ENCODE measurements around the gene APBB3. TPM values are rescaled to one million over a fixed set of nuclear protein-coding genes. Genes with fewer than 3 reads are reported as not detected.
"Not testable (repeated sequence)": the region's sequence is repeated elsewhere in the genome, so short reads cannot be mapped to it uniquely, and the experiment has no call there.

Gene APBB3
- total RNA-seq, 1 donor from 2014 or later: 15.1 TPM

- H3K27ac Mint-ChIP-seq: no peak overlapping the region
- H3K4me1 Mint-ChIP-seq (ENCODE audit: low read depth): no peaks in the 10 kb centered on the region
- no peak for DNase-seq (ENCODE audit: low spot score)
- H3K27me3 Mint-ChIP-seq (ENCODE audit: low read depth): peaks cover under 1% of the 10 kb centered on the region
- H3K36me3 Mint-ChIP-seq (ENCODE audit: low read depth): no peaks in the 10 kb centered on the region
- intact Hi-C loops (cut with micrococcal nuclease): no loop called here
- H3K4me3 Mint-ChIP-seq (ENCODE audit: low read depth): no peak overlapping the region
- no peaks in the 10 kb centered on the region for H3K9me3 Mint-ChIP-seq
Observed at GRCh38 chr5:140594169-140594568, 29.8 kb upstream of the APBB3 start.

GRCh38 chr5:140593070-140593469, 28.7 kb upstream of the APBB3 start:
- H3K4me3 Mint-ChIP-seq (ENCODE audit: low read depth); intact Hi-C loops (cut with micrococcal nuclease); DNase-seq (ENCODE audit: low spot score); H3K27me3 Mint-ChIP-seq (ENCODE audit: low read depth); H3K4me1 Mint-ChIP-seq (ENCODE audit: low read depth); H3K9me3 Mint-ChIP-seq; H3K36me3 Mint-ChIP-seq (ENCODE audit: low read depth); H3K27ac Mint-ChIP-seq: not testable (repeated sequence)

DNA sequence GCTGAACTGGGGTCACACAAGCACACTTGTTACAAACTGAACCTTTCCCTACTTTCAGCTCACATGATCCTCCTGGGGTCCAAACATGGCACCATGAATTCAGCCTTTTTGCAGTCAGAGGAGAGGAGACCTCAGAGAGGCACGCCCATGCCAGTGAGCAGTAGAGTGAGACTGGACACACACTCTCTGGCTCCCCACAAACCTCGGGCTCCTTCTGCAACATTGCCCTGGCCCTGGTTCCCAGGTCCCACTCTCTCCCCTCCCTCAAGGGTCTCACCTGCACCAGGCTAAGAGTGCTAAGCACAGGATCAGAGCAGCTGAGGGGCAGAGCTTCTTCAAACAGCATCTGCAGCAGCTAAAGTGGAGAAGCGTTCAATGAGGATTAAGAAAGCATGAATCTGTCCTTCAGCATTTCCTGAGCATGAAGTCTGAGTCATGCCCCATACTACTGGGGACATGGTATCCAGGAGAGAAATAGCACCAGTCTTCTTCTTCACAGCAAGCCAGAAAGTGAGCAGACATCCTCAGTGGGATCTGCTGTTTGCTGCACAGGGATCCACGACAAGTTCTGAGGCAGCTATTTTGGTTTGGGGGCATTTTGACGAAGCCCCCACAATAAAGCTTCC, 27.5 kb upstream of the APBB3 start:
- Mint-ChIP-seq H3K9me3 (no peaks in the 10 kb centered on the region), H3K4me3 (ENCODE audit: low read depth) (no peak overlapping the region), H3K4me1 (ENCODE audit: low read depth) (no peaks in the 10 kb centered on the region), H3K27ac (no peak overlapping the region), H3K27me3 (ENCODE audit: low read depth) (peaks cover 5% of the 10 kb centered on the region), H3K36me3 (ENCODE audit: low read depth) (no peaks in the 10 kb centered on the region)
- intact Hi-C loops (cut with micrococcal nuclease): no loop called here
- no peak for DNase-seq (ENCODE audit: low spot score)

- Mint-ChIP-seq H3K9me3 (no peaks in the 10 kb centered on the region), H3K27me3 (ENCODE audit: low read depth) (peaks cover 5% of the 10 kb centered on the region), H3K36me3 (ENCODE audit: low read depth) (no peaks in the 10 kb centered on the region), H3K27ac (no peak overlapping the region), H3K4me1 (ENCODE audit: low read depth) (no peaks in the 10 kb centered on the region), H3K4me3 (ENCODE audit: low read depth) (no peak overlapping the region)
- no peak for DNase-seq (ENCODE audit: low spot score)
- intact Hi-C loops (cut with micrococcal nuclease): no loop called here
Observed at GRCh38 chr5:140590861-140591260, 26.5 kb upstream of the APBB3 start.

DNA sequence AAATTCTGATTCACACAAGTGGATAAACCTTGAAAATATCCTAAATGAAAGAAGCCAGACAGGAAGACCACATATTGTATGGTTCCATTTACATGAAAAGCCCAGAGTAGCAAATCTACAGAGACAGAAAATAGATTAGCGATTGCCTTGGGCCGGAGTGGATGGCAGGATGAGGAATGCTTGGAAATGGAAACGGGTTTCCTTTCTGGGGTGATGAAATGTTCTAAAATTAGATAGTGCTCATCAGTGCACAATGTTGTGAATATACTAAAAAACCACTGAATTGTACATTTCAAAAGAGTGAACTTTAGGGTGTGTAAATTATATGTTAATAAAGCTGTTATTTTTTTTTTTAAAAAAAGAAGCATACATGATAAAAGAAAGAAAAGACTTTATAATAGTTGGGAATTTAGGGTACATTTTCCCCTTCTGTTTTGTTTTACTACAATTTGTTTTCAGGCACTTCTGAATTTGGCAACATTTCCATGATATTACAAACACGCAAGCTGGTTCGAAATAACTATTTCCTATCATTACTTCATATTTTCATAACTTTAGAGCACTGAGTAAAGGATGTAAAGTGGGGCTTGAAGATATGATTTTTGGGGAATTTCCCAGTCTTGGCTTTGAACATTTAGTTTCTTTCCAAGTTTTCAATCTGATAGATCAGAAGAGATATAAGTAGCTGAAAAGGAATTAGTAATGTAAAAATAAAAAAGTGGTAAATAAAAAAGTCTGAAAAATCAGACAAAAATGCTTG, 24.1 kb upstream of the APBB3 start:
- no peak overlapping the region for H3K4me3 Mint-ChIP-seq (ENCODE audit: low read depth)
- intact Hi-C loops (cut with micrococcal nuclease): no loop called here
- no peak for DNase-seq (ENCODE audit: low spot score)
- H3K36me3 Mint-ChIP-seq (ENCODE audit: low read depth): no peaks in the 10 kb centered on the region
- H3K27ac Mint-ChIP-seq: no peak overlapping the region
- no peaks in the 10 kb centered on the region for H3K4me1 Mint-ChIP-seq (ENCODE audit: low read depth)
- H3K27me3 Mint-ChIP-seq (ENCODE audit: low read depth): peaks cover 7% of the 10 kb centered on the region
- no peaks in the 10 kb centered on the region for H3K9me3 Mint-ChIP-seq

- intact Hi-C loops (cut with micrococcal nuclease): no loop called here
- H3K4me1 Mint-ChIP-seq (ENCODE audit: low read depth): no peaks in the 10 kb centered on the region
- H3K36me3 Mint-ChIP-seq (ENCODE audit: low read depth): no peaks in the 10 kb centered on the region
- H3K27ac Mint-ChIP-seq: no peak overlapping the region
- no peak for DNase-seq (ENCODE audit: low spot score)
- peaks cover 11% of the 10 kb centered on the region for H3K27me3 Mint-ChIP-seq (ENCODE audit: low read depth)
- H3K9me3 Mint-ChIP-seq: no peaks in the 10 kb centered on the region
- no peak overlapping the region for H3K4me3 Mint-ChIP-seq (ENCODE audit: low read depth)
Observed at GRCh38 chr5:140587495-140587894, 23.1 kb upstream of the APBB3 start.

DNA sequence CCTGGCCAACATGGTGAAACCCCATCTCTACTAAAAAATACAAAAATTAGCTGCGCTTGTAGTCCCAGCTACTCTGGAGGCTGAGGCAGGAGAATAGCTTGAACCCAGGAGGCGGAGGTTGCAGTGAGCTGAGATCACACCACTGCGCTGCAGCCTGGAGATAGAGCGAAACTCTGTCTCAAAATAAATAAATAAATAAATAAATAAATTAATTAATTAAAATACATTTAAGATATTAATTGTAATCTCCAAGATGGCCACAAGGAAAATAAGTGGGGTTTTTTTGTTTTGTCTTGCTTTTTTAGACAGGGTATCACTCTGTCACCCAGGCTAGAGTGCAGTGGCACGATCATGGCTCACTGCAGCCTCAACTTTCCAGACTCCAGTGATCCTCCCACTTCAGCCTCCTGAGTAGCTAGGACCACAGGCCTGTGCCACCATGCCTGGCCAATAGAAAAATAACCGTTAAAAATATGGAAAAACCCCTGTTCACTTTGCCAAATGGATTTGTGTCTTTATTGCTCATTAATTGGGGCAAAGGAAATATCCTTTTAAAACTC, 14.9 kb upstream of the APBB3 start:
- H3K27ac Mint-ChIP-seq; H3K4me1 Mint-ChIP-seq (ENCODE audit: low read depth); H3K9me3 Mint-ChIP-seq; DNase-seq (ENCODE audit: low spot score); intact Hi-C loops (cut with micrococcal nuclease); H3K36me3 Mint-ChIP-seq (ENCODE audit: low read depth); H3K4me3 Mint-ChIP-seq (ENCODE audit: low read depth): not testable (repeated sequence)
- peaks cover 15% of the 10 kb centered on the region for H3K27me3 Mint-ChIP-seq (ENCODE audit: low read depth)

DNA sequence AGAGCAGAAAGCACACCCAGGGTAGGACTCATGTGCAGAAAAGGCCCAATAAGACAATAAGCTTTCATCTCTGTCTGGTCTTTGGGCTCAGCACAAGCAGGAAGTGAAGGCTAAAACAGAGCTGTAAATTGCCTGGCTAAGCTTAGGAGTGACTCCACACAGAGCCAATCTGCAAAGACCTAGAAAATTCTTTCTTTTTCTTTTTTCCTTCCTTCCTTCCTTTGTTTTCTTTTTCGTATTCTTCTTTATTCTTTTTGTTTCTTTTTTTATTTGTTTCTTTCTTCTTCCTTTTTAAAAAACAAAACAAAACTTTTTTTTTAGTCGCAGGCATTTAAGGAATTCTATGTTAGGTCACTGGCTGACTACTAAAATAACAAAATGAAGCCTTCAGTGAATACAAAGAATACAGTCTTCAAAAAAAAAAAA, 12.4 kb upstream of the APBB3 start:
- Mint-ChIP-seq H3K4me1 (ENCODE audit: low read depth) (no peaks in the 10 kb centered on the region), H3K36me3 (ENCODE audit: low read depth) (no peaks in the 10 kb centered on the region), H3K27me3 (ENCODE audit: low read depth) (peaks cover 8% of the 10 kb centered on the region), H3K9me3 (no peaks in the 10 kb centered on the region), H3K4me3 (ENCODE audit: low read depth) (no peak overlapping the region), H3K27ac (no peak overlapping the region)
- no peak for DNase-seq (ENCODE audit: low spot score)
- intact Hi-C loops (cut with micrococcal nuclease): no loop called here

DNA sequence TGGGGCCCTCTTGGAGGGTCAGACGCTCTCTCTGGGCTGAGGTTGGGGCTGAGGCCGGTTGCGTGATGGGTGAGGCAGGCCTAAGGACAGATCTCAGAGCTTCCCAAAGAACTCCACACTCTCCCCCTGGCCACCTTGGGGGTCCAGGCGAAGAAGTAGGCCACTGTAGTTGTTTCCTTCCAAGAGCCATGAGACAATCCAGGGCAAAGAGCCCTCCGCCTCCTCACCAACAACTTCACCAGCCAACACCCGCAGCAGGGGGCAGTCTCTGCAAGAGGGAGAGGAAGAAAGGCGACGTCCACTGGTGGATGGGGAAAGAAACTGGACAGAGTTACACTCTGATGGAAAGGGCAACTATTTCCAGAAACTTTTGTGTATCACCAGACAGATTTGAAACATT, 10.9 kb upstream of the APBB3 start:
- no peak overlapping the region for H3K4me3 Mint-ChIP-seq (ENCODE audit: low read depth)

DNA sequence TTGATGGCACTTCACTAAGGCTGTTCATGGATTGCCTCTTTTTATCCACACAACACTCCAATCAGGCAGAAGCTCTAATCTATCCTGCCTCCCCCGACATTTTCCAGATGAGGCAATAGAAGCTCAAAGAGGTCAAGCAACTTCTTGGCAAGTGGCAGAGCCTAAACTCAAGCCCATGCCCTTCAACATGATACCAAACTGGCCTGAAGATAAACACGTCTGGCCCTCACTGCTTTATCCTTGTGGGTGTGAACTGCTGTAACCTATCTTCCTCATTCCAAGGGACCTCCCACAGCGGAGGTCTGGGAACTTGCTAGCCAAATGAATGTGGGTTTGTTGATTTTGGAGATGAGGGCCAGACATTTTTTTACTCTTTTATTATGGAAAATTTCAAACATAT, 9.8 kb upstream of the APBB3 start:
- peaks cover 10% of the 10 kb centered on the region for H3K4me1 Mint-ChIP-seq (ENCODE audit: low read depth)
- no peak overlapping the region for H3K27ac Mint-ChIP-seq
- H3K4me3 Mint-ChIP-seq (ENCODE audit: low read depth): no peak overlapping the region

More for the DNA sequence above, 10.9 kb upstream of the APBB3 start:
- Mint-ChIP-seq H3K36me3 (ENCODE audit: low read depth) (peaks cover under 1% of the 10 kb centered on the region), H3K27me3 (ENCODE audit: low read depth) (peaks cover 2% of the 10 kb centered on the region), H3K9me3 (no peaks in the 10 kb centered on the region), H3K27ac (no peak overlapping the region), H3K4me1 (ENCODE audit: low read depth) (peaks cover 1% of the 10 kb centered on the region)
- DNase-seq (ENCODE audit: low spot score): no peak
- intact Hi-C loops (cut with micrococcal nuclease): no loop called here

DNA sequence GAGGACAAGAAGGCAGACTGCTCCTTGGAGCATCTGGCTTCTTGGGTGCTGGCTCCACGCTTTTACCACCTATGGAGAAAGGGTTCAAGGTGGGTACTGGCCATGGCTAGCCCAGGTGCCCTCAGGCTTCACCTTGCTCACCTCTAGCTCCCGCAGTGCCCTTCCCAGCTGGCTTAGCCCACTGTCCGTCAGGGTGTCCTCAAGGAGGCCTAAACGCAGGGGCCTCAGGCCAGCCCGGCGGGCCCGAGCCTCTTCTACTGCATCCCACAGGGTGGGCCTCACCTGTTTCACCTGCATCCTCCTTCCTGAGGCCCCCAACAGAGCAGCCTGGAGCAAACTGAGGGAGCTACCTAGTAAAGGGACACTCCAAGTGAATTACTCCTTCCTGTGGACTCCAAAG, 9.3 kb upstream of the APBB3 start:
- Mint-ChIP-seq H3K27ac (no peak overlapping the region), H3K27me3 (ENCODE audit: low read depth) (no peaks in the 10 kb centered on the region), H3K36me3 (ENCODE audit: low read depth) (peaks cover 6% of the 10 kb centered on the region), H3K4me1 (ENCODE audit: low read depth) (peaks cover 15% of the 10 kb centered on the region), H3K9me3 (no peaks in the 10 kb centered on the region), H3K4me3 (ENCODE audit: low read depth) (no peak overlapping the region)
- no peak for DNase-seq (ENCODE audit: low spot score)
- intact Hi-C loops (cut with micrococcal nuclease): no loop called here

More for the DNA sequence above, 9.8 kb upstream of the APBB3 start:
- no peak for DNase-seq (ENCODE audit: low spot score)
- Mint-ChIP-seq H3K36me3 (ENCODE audit: low read depth) (peaks cover 5% of the 10 kb centered on the region), H3K27me3 (ENCODE audit: low read depth) (no peaks in the 10 kb centered on the region), H3K9me3 (no peaks in the 10 kb centered on the region)
- intact Hi-C loops (cut with micrococcal nuclease): no loop called here

GRCh38 chr5:140571105-140571504, 6.7 kb upstream of the APBB3 start:
- Mint-ChIP-seq H3K4me1 (ENCODE audit: low read depth) (peaks cover 21% of the 10 kb centered on the region), H3K36me3 (ENCODE audit: low read depth) (peaks cover 26% of the 10 kb centered on the region), H3K27ac (no peak overlapping the region)

DNA sequence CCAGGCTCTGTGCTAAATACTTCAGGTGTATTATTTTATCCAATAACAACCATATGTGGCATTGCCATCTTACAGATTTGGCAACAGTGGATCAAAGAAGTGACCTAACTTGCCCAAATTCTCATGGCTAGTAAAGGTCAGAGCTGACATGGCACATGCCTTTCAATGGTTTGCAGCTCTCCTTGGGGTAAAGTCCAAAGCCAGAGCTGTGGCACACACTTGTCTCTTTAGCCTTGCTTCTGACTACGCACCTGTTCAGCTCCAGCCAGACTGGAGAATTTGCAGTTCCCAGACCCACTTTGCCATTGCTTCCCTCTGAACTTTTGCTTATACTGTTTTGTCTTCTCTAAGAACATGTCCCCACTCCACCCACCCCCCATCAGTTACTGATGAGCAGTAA, 6.1 kb upstream of the APBB3 start:
- DNase-seq (ENCODE audit: low spot score): no peak
- Mint-ChIP-seq H3K4me1 (ENCODE audit: low read depth) (peaks cover 27% of the 10 kb centered on the region), H3K9me3 (no peaks in the 10 kb centered on the region), H3K36me3 (ENCODE audit: low read depth) (peaks cover 29% of the 10 kb centered on the region), H3K4me3 (ENCODE audit: low read depth) (no peak overlapping the region), H3K27ac (peak overlapping the region; percentile 65), H3K27me3 (ENCODE audit: low read depth) (no peaks in the 10 kb centered on the region)
- intact Hi-C loops (cut with micrococcal nuclease): no loop called here

More at GRCh38 chr5:140571105-140571504, 6.7 kb upstream of the APBB3 start:
- no peak overlapping the region for H3K4me3 Mint-ChIP-seq (ENCODE audit: low read depth)
- no peaks in the 10 kb centered on the region for H3K27me3 Mint-ChIP-seq (ENCODE audit: low read depth)
- no peak for DNase-seq (ENCODE audit: low spot score)
- H3K9me3 Mint-ChIP-seq: no peaks in the 10 kb centered on the region
- intact Hi-C loops (cut with micrococcal nuclease): no loop called here

All from activated T-helper 2 cell treated with anti-CD3 and anti-CD28 coated beads, Interferon-gamma antibody, Interleukin-2, Interleukin-4, amounts not matched to agents 10 μg/mL and 5 μg/mL and 100 μg/mL, durations not matched to agents 14 hours and 24 hours and 36 hours (primary cell).